Right lobe of liver (tissue), 6 donors: ENCODE data around the gene CFC1. TPM values are rescaled to one million over a fixed set of nuclear protein-coding genes. Genes with fewer than 3 reads are reported as not detected.
"Not testable (repeated sequence)": the region's sequence is repeated elsewhere in the genome, so short reads cannot be mapped to it uniquely, and the experiment has no call there.

ENCODE experiments used
- ATAC-seq, 4 donors: fragments of 200-7000 bp; cut with Tn5 transposase; one replicate each; pipeline ENCODE4 v1.9.1; 2020; ENCODE audit warnings: mild to moderate bottlenecking in 4 of 4, moderate library complexity in 4 of 4
- DNase-seq, 3 donors: peaks; one replicate each; pipeline ENCODE4 v3.0.0-alpha.2; 2020
- H3K27ac ChIP-seq, 3 donors: fragments of 200-600 bp; one replicate each; pipeline ENCODE4 v1.8.0; 2022
- H3K27me3 ChIP-seq, 2 donors: fragments of 200-600 bp; one replicate each; pipeline ENCODE4 v1.8.0; 2022
- H3K36me3 ChIP-seq, 4 donors: fragments of 200-600 bp; sonication (generic) in 1 of 4; one replicate each; pipeline versions ENCODE4 v1.5.1 to v1.8.0; 2017 to 2022; ENCODE audit warnings: control low read depth in 1 of 4
- H3K4me1 ChIP-seq, 4 donors: fragments of 200-600 bp; sonication (generic) in 1 of 4; one replicate each; pipeline versions ENCODE4 v1.5.1 to v1.8.0; 2017 to 2022; ENCODE audit warnings: control low read depth in 1 of 4
- H3K4me3 ChIP-seq, 3 donors: fragments of 200-600 bp; one replicate each; pipeline ENCODE4 v1.8.0; 2022
- H3K9me3 ChIP-seq, 4 donors: fragments of 200-600 bp; sonication (generic) in 1 of 4; one replicate each; pipeline versions ENCODE4 v1.5.1 to v1.8.0; 2017 to 2022; ENCODE audit warnings: control low read depth in 1 of 4
- WGBS: methylation state at CpG from one replicate; pipeline ENCODE4 v1.1.6; 2018; ENCODE audit warnings: low coverage, low lambda C conversion rate; ENCODE audit not compliant: insufficient coverage; ENCODE audit errors: missing lambda C conversion rate; 5-methylcytosine and 5-hydroxymethylcytosine counted together
- intact Hi-C, 2 donors: fragments of 100-400 bp; cut with DNase I; formaldehyde crosslinking; loops; one replicate each; pipeline versions ENCODE4 v1.11.2 to v1.14.1; 2022
- long read RNA-seq: library from polyadenylated mRNA; unstranded; transcript quantifications from one replicate; pipeline ENCODE4 v2.0.0, GENCODE V29; 2019
- total RNA-seq, 6 experiments: library from RNA; depleted of rRNA in 2 of 6; stranded (reverse); fragments of >200 nt in 2 of 6; fragmentation: NEBNext Ultra II Directional in 3 of 6; extraction: Animal tissue kit (Norgen Biotek cat#: 25700) in 3 of 6; gene quantifications; one replicate each; pipeline versions ENCODE4 v1.1.0 to v1.2.4, GENCODE V29; 2016 to 2023
- donor health status: DM: no; HTN: yes; CAD: no.
- donor health status: DM: no; HTN: no; CAD: no.
- donor health status: DM: no; HTN: no; CAD: no.
- donor health status: DM: no; HTN: yes; CAD: no.
- donor health status: DM: no; HTN: yes; CAD: no.

Gene CFC1
- total RNA-seq = not detected
- long read RNA-seq = 0 reads

DNA sequence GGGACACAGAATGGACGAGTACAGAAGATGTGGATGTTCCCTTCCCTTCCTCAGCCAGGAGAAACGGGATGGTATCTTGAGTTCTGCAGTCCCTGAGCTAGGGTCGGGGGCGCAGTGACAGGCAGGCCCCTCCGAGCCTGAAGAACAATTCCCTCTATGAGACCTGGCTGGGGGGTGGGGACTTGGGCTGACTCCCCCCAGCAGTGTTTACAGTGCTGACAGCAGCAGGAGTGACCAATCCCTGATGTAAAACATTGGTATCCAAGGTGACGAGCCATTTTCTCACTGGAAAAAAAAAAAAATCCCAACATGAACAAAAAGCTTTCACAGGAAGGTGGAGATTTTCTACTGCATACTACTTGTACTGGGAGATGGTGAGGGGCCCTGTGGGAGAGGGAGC, at the start of gene CFC1:
Gene CFC1 (minus strand): TSS at position 183 of the 400 bp plus-strand sequence. CDS start 288 bp downstream, outside the sequence.
- H3K9me3 ChIP-seq, H3K4me3 ChIP-seq, H3K4me1 ChIP-seq, H3K27me3 ChIP-seq, DNase-seq, H3K36me3 ChIP-seq, ATAC-seq, intact Hi-C loops, H3K27ac ChIP-seq: not testable (repeated sequence)
- no CpG with 5 or more reads among the region's 6 CpGs for WGBS

DNA sequence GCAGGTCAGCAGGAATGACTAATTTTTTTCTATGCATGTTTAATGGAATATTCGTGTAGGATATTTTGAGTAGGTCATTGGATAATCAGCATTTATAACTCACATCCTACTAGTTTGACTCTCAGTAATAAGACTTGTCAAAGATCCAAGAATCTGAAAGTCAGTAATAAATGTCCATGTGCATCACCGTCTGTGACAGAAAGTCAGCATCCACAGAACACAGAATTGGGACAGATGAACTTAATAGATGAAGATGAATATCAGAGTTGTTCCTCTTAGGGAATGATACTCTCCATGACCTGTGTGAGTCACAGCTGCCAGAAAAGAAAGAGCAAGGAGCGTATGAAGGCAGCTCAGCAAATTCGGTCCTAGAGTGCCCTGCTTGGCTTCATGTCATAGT, 42.3 kb upstream of the CFC1 start:
- ATAC-seq, DNase-seq, H3K27me3 ChIP-seq, H3K4me1 ChIP-seq, H3K27ac ChIP-seq, H3K4me3 ChIP-seq, H3K9me3 ChIP-seq, H3K36me3 ChIP-seq, intact Hi-C loops: not testable (repeated sequence)
- WGBS = 42% methylated on average over 4 of the region's 4 CpGs

DNA sequence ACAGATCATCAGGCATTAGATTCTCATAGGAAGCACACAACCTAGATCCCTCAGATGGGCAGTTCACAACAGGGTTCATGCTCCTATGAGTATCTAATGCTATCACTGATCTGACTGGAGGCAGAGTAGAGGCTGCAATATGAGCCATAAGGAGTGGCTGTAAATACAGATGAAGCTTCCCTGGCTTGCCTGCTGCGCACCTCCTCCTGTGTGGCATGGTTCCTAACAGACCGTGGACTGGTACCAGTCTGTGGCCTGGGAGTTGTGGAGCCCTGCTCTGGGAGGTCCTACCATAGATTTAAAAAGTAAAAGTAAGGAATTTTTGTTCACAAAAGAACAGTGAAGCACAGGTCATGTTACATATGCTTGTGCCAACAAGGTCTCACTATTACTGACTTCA, 39.6 kb upstream of the CFC1 start:
- H3K4me3 ChIP-seq, H3K4me1 ChIP-seq, H3K27me3 ChIP-seq, intact Hi-C loops, H3K9me3 ChIP-seq, DNase-seq, H3K27ac ChIP-seq, H3K36me3 ChIP-seq, ATAC-seq: not testable (repeated sequence)
- 71% methylated on average over 2 of the region's 2 CpGs for WGBS

DNA sequence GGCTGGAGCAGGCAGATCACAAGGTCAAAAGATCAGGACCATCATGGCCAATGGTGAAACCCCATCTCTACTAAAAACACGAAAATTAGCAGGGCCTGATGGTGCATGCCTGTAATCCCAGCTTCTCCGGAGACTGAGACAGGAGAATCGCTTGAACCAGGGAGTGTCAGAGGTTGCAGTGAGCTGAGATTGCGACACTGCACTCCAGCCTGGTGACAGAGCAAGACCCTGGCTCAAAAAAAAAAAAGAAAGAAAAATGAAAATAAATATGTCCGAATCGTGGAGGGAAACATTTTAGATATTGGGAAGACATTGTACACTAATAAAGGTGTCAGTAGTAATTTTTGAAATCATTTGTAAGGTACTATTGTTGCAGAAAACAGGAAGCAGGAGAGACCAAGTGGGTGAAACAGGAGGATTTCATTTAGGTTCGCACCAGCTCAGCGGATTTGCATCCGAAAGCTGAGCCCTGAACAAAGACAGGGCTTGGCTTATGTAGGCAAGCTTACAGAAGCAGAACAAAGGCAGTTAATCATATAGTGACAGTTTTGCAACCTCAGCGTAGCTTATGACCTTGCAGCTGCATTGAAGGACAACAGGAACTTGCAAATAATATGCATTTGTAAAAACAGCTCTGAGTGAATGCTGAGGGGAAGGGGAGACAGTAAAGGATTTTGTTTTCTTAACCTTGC, 29.6 kb upstream of the CFC1 start:
- ATAC-seq, H3K27ac ChIP-seq, H3K4me3 ChIP-seq, H3K4me1 ChIP-seq, intact Hi-C loops, H3K9me3 ChIP-seq, H3K36me3 ChIP-seq, DNase-seq, H3K27me3 ChIP-seq: not testable (repeated sequence)
- 59% methylated on average over 9 of the region's 10 CpGs for WGBS

DNA sequence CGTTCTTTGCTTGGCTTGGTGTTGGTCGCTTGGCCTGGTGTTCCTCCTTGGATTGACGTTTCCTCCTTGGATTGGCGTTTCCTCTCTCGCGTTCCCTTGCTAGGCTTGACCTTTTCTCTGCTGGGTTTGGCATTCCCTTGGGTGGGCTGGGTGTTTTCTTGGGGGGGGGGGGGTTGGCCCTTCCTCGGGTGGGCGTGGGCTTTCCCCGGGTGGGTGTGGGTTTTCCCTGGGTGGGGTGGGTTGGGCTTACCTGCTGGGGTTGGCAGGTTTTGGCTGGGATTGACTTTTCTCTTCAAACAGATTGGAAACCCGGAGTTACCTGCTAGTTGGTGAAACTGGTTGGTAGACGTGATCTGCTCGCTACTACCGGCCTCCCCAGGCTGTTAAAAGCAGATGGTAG, 11.8 kb upstream of the CFC1 start, which contains the start of gene POTEJ:
Gene POTEJ (plus strand): TSS at position 301 of the 400 bp plus-strand sequence. CDS start 93 bp downstream, at position 394.
- no CpG with 5 or more reads among the region's 13 CpGs for WGBS
- H3K27me3 ChIP-seq, H3K4me1 ChIP-seq, H3K9me3 ChIP-seq, H3K27ac ChIP-seq, H3K36me3 ChIP-seq, H3K4me3 ChIP-seq, ATAC-seq, intact Hi-C loops, DNase-seq: not testable (repeated sequence)

DNA sequence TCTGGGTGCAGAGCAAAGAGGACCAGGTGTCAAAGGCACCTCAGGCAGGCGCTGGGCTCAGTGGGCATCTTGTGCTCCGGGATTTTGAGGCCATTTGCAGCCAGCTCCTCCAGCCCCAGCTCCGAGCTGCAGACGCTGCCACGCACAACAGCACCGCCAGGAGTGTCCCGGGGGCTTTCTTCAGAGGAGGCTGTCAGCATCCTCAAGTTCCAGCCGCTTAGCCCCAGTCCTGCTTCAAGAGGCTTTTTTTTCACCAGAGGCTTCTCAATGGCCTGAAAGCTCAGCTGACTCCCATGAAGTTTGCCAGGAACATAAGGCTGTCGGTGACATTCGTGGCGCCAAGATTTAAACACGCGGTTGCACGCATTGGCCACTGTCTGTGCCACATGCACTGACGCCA, 11.1 kb upstream of the CFC1 start:
- intact Hi-C loops, H3K36me3 ChIP-seq, ATAC-seq, H3K9me3 ChIP-seq, H3K27me3 ChIP-seq, DNase-seq, H3K27ac ChIP-seq, H3K4me3 ChIP-seq, H3K4me1 ChIP-seq: not testable (repeated sequence)
- WGBS = 98% methylated on average over 7 of the region's 15 CpGs

DNA sequence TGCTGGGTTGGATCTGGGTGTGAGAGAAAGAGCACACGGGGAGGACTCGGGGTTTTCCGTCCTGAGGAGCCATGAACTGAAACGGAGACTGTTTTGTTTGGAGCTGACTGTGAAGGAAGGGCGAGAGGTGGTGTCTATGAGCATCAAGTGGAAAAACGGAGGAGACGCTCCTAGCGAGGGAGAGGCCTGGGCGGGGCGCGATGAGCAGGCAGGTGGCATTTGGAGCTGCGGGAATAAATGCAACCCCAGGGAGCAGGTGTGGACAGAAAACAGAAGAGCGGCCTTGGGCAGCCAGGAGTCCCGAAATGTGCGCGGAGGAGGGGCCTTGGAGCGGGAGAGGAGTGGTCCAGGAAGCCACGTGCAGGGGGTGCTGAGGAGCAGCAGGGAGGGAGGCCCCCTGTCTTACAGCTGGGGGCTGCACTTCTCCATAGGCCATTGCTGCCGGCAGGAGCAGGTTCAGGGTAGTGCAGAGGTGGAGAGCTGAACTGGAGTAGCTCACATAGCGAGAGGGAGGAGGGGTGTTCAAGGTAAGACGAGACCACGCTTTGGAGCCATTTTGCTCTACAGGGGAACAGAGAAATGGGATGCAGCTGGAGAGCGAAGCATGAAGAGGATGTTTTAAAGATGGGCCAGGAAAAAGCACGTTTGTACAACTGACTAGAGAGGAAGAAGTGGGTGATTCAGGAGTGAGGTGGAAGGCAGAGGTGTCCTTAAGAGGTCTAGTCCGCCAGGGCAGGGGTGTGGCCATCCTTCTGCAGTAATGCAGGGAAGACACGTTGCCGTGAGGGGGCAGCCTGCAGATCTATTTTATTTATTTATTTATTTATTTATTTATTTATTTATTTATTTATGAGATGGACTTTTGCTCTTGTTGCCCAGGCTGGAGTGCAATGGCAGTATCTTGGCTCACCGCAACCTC, 9.9 kb upstream of the CFC1 start:
- H3K36me3 ChIP-seq, H3K27me3 ChIP-seq, H3K4me1 ChIP-seq, H3K9me3 ChIP-seq, intact Hi-C loops, H3K27ac ChIP-seq, DNase-seq, ATAC-seq, H3K4me3 ChIP-seq: not testable (repeated sequence)
- WGBS = 45% methylated on average over 7 of the region's 28 CpGs

DNA sequence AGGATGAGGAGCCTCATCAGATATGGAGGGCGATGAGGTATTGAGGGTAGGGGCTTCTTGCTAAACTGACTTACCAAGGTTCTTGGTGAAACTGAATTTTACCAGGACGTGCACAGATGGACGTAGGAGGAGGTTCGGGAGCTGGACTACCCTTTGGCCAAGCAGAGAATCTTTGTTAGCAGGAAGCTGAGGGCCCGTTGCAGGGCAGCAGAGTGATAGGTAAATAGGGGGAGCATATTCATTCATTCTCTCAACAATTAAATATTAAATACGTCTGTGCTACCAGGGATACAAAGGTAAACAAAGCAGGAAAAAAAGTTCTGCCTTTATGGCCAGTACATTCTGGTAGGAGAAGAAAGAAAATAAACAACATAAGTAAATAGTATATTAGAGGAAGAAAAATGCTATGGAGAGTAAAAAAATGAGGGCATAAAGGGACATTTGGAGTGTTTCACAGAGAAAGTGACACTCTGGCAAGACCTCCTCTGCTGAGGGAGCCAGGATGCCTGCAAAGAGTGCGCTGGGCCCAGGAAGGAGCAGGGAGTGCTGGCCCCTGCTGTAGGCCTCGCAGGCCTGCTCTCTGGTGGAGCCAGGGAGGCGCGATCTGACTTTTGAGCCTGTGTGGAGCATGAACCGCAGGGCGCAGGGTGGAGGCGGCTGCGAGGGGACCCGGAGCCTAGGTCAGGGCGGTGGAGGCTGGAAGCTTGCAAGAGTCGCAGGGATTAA, 9.1 kb upstream of the CFC1 start:
- WGBS = no CpG with 5 or more reads among the region's 17 CpGs
- DNase-seq, H3K27me3 ChIP-seq, H3K4me3 ChIP-seq, H3K9me3 ChIP-seq, H3K4me1 ChIP-seq, intact Hi-C loops, H3K27ac ChIP-seq, H3K36me3 ChIP-seq: not testable (repeated sequence)
- ATAC-seq = peak in 1 of 4 donors; percentile 35

DNA sequence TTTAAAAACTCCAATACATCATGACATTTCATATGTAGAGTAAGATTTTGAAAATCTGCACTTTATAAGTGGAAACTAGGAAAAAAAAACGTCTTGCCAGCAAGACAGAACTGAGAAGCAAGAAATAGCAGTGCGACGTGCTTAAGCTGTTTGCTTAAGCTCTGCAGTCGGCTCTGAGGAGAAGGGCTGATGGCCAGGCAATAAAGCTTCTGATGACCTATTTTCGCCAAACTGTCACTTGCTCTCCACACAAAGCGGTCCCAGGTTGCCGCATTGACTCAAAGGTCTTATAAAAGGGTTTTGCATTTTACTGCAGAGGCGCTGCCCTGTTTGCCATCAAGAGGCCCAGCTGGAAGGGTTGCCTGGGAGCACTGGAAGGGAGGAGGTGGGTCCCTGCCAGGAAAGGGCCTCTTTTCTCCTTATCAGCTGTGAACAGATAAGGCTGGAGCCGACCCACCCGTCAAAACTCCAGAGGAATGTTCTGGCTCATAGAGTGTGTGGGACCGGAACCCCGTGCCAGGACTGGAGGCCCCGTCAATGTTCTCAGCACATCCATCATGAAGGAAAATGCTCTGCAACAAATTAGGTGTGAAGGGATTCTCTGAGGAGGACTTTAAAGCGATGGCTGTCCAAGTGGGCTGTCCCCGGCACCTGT, 2.4 kb upstream of the CFC1 start:
- ATAC-seq, H3K27ac ChIP-seq, H3K4me3 ChIP-seq, intact Hi-C loops, H3K4me1 ChIP-seq, H3K27me3 ChIP-seq, DNase-seq, H3K9me3 ChIP-seq, H3K36me3 ChIP-seq: not testable (repeated sequence)
- 6% methylated on average over 4 of the region's 15 CpGs for WGBS

DNA sequence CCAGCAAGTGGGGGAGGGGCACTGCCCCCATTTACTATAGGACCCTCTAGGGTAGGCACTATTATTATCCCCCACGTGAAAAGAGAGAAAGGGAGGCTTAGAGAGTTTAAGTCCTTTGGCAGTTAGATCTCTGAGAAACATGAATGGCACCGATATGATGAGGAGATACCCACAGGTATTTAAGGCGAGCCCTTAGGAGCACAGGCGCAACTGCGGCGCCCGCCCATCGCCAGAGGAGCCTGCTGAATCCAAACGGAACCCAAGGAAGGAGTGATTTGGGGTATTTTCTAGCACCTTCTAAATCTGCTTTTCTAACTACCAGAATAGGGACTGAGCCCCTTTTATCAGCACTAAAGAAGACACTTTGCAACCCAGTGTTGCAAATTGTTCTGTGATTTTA, 551 bp upstream of the CFC1 start:
- H3K9me3 ChIP-seq, H3K27me3 ChIP-seq, ATAC-seq, H3K36me3 ChIP-seq, DNase-seq, intact Hi-C loops, H3K4me3 ChIP-seq, H3K4me1 ChIP-seq, H3K27ac ChIP-seq: not testable (repeated sequence)
- 76% methylated on average over 7 of the region's 9 CpGs for WGBS
